Gastroesophageal sphincter (tissue), 4 donors: ENCODE data around the gene RGS10. TPM values are rescaled to one million over a fixed set of nuclear protein-coding genes. Genes with fewer than 3 reads are reported as not detected.

Experiments used
- ATAC-seq: fragments of 150-250 bp; one replicate; pipeline ENCODE4 v1.9.1; 2016; ENCODE audit warnings: mild to moderate bottlenecking, moderate library complexity
- H3K27ac ChIP-seq, 4 donors: fragments of 200-600 bp; sonication (generic) in 3 of 4; 1 replicate in 3 of 4; 2 replicates in 1 of 4; pipeline ENCODE4 v1.5.1; 2016 to 2019
- H3K27me3 ChIP-seq: fragments of 200-600 bp; sonication (generic); one replicate; pipeline ENCODE4 v1.5.1; 2019
- H3K36me3 ChIP-seq, 2 donors: fragments of 200-600 bp; sonication (generic); one replicate each; pipeline ENCODE4 v1.5.1; 2019; ENCODE audit warnings: control low read depth in 1 of 2
- H3K4me1 ChIP-seq, 3 donors: fragments of 200-600 bp; sonication (generic); 1 replicate in 2 of 3; 2 replicates in 1 of 3; pipeline ENCODE4 v1.5.1; 2016 to 2019; ENCODE audit warnings: control low read depth in 2 of 3
- H3K4me3 ChIP-seq, 2 donors: fragments of 200-600 bp; sonication (generic); one replicate each; pipeline ENCODE4 v1.5.1; 2019; ENCODE audit warnings: mild to moderate bottlenecking in 1 of 2, moderate library complexity in 1 of 2
- H3K9me3 ChIP-seq, 3 donors: fragments of 200-600 bp; sonication (generic); one replicate each; pipeline ENCODE4 v1.5.1; 2017 to 2019; ENCODE audit warnings: control low read depth in 2 of 3
- CTCF ChIP-seq, 4 experiments: fragments of 200-600 bp in 2 of 4; fragments of 450-650 bp in 2 of 4; sonication (generic) in 1 of 4; IDR thresholded peaks; one replicate each; pipeline ENCODE4 v1.5.1; 2017 to 2019; ENCODE audit warnings: antibody characterized with exemption in 4 of 4, mild to moderate bottlenecking in 2 of 4, moderate library complexity in 2 of 4
- EP300 ChIP-seq: sonication (generic); formaldehyde crosslinking; IDR thresholded peaks from one replicate; pipeline ENCODE4 v1.6.1; 2017; ENCODE audit warnings: antibody characterized with exemption, mild to moderate bottlenecking
- POLR2A ChIP-seq, 2 donors: fragments of 450-650 bp; IDR thresholded peaks; one replicate each; pipeline ENCODE4 v1.6.1; 2017; ENCODE audit warnings: antibody characterized with exemption in 2 of 2, mild to moderate bottlenecking in 2 of 2, moderate library complexity in 1 of 2
- POLR2AphosphoS5 ChIP-seq: sonication (generic); formaldehyde crosslinking; IDR thresholded peaks from one replicate; pipeline ENCODE4 v1.6.1; 2017; ENCODE audit warnings: antibody characterized with exemption
- WGBS, 2 donors: methylation state at CpG; one replicate each; pipeline ENCODE4 v1.1.5; 2018; ENCODE audit warnings: low coverage in 1 of 2; 5-methylcytosine and 5-hydroxymethylcytosine counted together
- total RNA-seq, 4 donors: library from RNA; depleted of rRNA; stranded (reverse); fragments of >200 nt; gene quantifications; one replicate each; pipeline ENCODE4 v1.1.0, GENCODE V29; 2016

Gene RGS10
- total RNA-seq, 4 donors from 2014 or later: 18.1 to 48.5 (median 33.4) TPM

- ATAC-seq: no peak
- no peak overlapping the region for H3K27ac ChIP-seq
- TF ChIP-seq EP300: no peak
- TF ChIP-seq POLR2AphosphoS5: no peak
- TF ChIP-seq POLR2A (IDR thresholded peaks at IDR 0.05): no peak
- no peak for TF ChIP-seq CTCF (IDR thresholded peaks at IDR 0.05)
- no peak overlapping the region for H3K4me3 ChIP-seq
- 92 to 100% methylated on average over 1 to 2 of the region's 4 CpGs for WGBS, 2 donors
- H3K36me3 ChIP-seq: no peaks in the 10 kb centered on the region
- H3K9me3 ChIP-seq: no peaks in the 10 kb centered on the region
- H3K4me1 ChIP-seq: peaks cover 0 to under 1% (median 0%) of the 10 kb centered on the region in 3 donors
- no peaks in the 10 kb centered on the region for H3K27me3 ChIP-seq
Observed at GRCh38 chr10:119473771-119474170, 68.7 kb downstream of the RGS10 start.

GRCh38 chr10:119470920-119471702 lies 71.4 kb downstream of the RGS10 start:
- H3K27me3 ChIP-seq: no peaks in the 10 kb centered on the region
- no peaks in the 10 kb centered on the region for H3K4me1 ChIP-seq
- no peaks in the 10 kb centered on the region for H3K9me3 ChIP-seq
- H3K4me3 ChIP-seq: no peak overlapping the region
- TF ChIP-seq POLR2AphosphoS5 (no peak), EP300 (no peak), CTCF (IDR thresholded peaks at IDR 0.05) (no peak), POLR2A (IDR thresholded peaks at IDR 0.05) (no peak)
- WGBS, 2 donors: 81 to 84% methylated on average over 3 of the region's 3 CpGs
- H3K36me3 ChIP-seq: no peaks in the 10 kb centered on the region
- ATAC-seq: no peak
- H3K27ac ChIP-seq: no peak overlapping the region

- Histone ChIP-seq H3K4me1 (no peaks in the 10 kb centered on the region), H3K36me3 (no peaks in the 10 kb centered on the region), H3K4me3 (no peak overlapping the region), H3K27ac (no peak overlapping the region), H3K27me3 (no peaks in the 10 kb centered on the region), H3K9me3 (no peaks in the 10 kb centered on the region)
- ATAC-seq: no peak
- TF ChIP-seq POLR2AphosphoS5: no peak
- WGBS, 2 donors: 59 to 71% methylated on average over 6 to 7 of the region's 7 CpGs
Observed at GRCh38 chr10:119469846-119470245, 72.7 kb downstream of the RGS10 start.

GRCh38 chr10:119469325-119469707 lies 73.2 kb downstream of the RGS10 start:
- WGBS, 2 donors: 90% methylated on average over 2 of the region's 8 CpGs; no CpG with 5 or more reads in 1 of the 2 donors
- ATAC-seq: no peak
- Histone ChIP-seq H3K27ac (no peak overlapping the region), H3K4me3 (no peak overlapping the region), H3K36me3 (no peaks in the 10 kb centered on the region), H3K27me3 (no peaks in the 10 kb centered on the region), H3K9me3 (no peaks in the 10 kb centered on the region), H3K4me1 (no peaks in the 10 kb centered on the region)
- TF ChIP-seq POLR2A (IDR thresholded peaks at IDR 0.05) (no peak), POLR2AphosphoS5 (no peak), CTCF (IDR thresholded peaks at IDR 0.05) (no peak), EP300 (no peak)

GRCh38 chr10:119468542-119469324 lies 73.8 kb downstream of the RGS10 start:
- ATAC-seq: no peak
- no peak for TF ChIP-seq EP300
- no peak for TF ChIP-seq CTCF (IDR thresholded peaks at IDR 0.05)
- no peak for TF ChIP-seq POLR2AphosphoS5
- WGBS, 2 donors: 57% methylated on average over 5 of the region's 13 CpGs; no CpG with 5 or more reads in 1 of the 2 donors
- H3K27me3 ChIP-seq: no peaks in the 10 kb centered on the region
- H3K36me3 ChIP-seq: no peaks in the 10 kb centered on the region
- no peak overlapping the region for H3K4me3 ChIP-seq
- H3K9me3 ChIP-seq: no peaks in the 10 kb centered on the region
- H3K4me1 ChIP-seq: no peaks in the 10 kb centered on the region
- H3K27ac ChIP-seq: no peak overlapping the region
